Adrenal gland (tissue), 5 donors: ENCODE data around the gene WDR5B.

Experiments used
- POLR2A ChIP-seq, 2 donors: fragments of 450-650 bp; IDR thresholded peaks; one replicate each; pipeline ENCODE4 v1.6.1; 2017; ENCODE audit warnings: antibody characterized with exemption in 2 of 2, mild to moderate bottlenecking in 2 of 2, moderate library complexity in 1 of 2
- TF ChIP-seq, protein P1 (sequence below), 6 experiments: fragments of 450-650 bp in 4 of 6; fragments of 200-600 bp in 2 of 6; sonication (generic) in 1 of 6; IDR thresholded peaks; 1 replicate in 5 of 6; 2 replicates in 1 of 6; pipeline versions ENCODE4 v1.5.1 to v1.8.0; 2016 to 2021; ENCODE audit warnings: antibody characterized with exemption in 6 of 6, mild to moderate bottlenecking in 2 of 6, moderate library complexity in 1 of 6
- donor health status: DM: no; HTN: no; CAD: no.

DNA sequence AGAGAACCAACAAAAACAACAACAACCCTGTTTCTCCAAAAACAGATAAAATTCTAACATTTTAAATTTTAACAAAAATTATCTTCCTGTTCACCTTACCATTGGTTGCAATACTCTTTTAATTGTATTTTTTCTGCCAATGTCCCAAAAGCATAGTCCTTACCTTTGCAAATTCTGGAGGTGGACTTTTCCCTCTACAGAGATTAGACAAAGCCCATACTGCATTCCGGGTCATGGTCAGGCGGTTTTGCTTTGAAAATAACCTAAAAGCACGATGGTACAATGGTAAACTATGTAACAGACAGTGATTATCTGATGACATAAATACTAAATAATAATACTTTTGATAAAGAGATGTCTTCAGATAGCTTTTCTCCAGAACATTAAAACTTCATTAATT lies 35.5 kb upstream of the WDR5B start:
- no peak for TF ChIP-seq POLR2A (IDR thresholded peaks at IDR 0.05)
- TF ChIP-seq, protein P1, sequence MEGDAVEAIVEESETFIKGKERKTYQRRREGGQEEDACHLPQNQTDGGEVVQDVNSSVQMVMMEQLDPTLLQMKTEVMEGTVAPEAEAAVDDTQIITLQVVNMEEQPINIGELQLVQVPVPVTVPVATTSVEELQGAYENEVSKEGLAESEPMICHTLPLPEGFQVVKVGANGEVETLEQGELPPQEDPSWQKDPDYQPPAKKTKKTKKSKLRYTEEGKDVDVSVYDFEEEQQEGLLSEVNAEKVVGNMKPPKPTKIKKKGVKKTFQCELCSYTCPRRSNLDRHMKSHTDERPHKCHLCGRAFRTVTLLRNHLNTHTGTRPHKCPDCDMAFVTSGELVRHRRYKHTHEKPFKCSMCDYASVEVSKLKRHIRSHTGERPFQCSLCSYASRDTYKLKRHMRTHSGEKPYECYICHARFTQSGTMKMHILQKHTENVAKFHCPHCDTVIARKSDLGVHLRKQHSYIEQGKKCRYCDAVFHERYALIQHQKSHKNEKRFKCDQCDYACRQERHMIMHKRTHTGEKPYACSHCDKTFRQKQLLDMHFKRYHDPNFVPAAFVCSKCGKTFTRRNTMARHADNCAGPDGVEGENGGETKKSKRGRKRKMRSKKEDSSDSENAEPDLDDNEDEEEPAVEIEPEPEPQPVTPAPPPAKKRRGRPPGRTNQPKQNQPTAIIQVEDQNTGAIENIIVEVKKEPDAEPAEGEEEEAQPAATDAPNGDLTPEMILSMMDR (IDR thresholded peaks at IDR 0.05) = no peak
